ENCODE results near the gene TMTC1. TPM values are rescaled to one million over a fixed set of nuclear protein-coding genes. Genes with fewer than 3 reads are reported as not detected.

The TMTC1 gene
- total RNA-seq, 2 donors from 2014 or later: 3.3 to 6.3 TPM

DNA sequence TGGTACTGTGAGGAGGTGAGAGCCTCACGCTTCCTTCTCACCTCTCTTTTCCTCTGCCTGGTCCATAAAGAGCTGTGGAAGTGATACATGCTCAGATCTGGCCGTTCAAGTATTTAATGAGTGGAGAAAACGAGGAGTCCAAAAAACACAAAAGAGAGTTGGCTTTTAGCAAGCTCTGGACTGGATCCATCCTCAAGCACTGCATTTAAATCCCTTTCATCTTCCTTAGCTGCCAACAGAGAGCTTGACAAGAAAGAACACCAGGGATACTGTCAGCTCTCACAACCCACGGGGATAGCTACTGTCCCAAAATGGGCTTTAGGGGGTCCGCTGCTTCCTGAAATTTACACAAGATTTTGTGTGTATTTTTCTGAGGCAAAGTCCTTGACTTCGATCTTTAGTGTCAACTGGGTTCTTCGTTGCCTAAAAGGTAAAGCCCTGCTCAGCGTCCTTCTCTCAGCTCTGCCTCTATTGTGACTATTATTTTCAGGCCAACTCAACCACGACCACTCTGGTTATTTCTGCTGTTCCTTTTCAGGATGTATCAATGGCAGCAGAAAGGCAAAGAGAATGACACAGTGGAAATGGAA lies 120.9 kb downstream of the TMTC1 start:
- TF ChIP-seq, protein P1, sequence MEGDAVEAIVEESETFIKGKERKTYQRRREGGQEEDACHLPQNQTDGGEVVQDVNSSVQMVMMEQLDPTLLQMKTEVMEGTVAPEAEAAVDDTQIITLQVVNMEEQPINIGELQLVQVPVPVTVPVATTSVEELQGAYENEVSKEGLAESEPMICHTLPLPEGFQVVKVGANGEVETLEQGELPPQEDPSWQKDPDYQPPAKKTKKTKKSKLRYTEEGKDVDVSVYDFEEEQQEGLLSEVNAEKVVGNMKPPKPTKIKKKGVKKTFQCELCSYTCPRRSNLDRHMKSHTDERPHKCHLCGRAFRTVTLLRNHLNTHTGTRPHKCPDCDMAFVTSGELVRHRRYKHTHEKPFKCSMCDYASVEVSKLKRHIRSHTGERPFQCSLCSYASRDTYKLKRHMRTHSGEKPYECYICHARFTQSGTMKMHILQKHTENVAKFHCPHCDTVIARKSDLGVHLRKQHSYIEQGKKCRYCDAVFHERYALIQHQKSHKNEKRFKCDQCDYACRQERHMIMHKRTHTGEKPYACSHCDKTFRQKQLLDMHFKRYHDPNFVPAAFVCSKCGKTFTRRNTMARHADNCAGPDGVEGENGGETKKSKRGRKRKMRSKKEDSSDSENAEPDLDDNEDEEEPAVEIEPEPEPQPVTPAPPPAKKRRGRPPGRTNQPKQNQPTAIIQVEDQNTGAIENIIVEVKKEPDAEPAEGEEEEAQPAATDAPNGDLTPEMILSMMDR (IDR thresholded peaks at IDR 0.05): no peak
- H3K4me1 ChIP-seq: no peaks in the 10 kb centered on the region
- no peaks in the 10 kb centered on the region for H3K27me3 ChIP-seq
- H3K9me3 ChIP-seq: no peaks in the 10 kb centered on the region
- H3K4me3 ChIP-seq: no peak overlapping the region
- H3K27ac ChIP-seq: no peak overlapping the region
- DNase-seq: no peak
- intact Hi-C loops (cut with DNase I): no loop called here
- no peak overlapping the region for H3K9ac ChIP-seq (ENCODE audit: low read depth in 2 of 2, low read length in 2 of 2)
- H3K36me3 ChIP-seq: no peaks in the 10 kb centered on the region

DNA sequence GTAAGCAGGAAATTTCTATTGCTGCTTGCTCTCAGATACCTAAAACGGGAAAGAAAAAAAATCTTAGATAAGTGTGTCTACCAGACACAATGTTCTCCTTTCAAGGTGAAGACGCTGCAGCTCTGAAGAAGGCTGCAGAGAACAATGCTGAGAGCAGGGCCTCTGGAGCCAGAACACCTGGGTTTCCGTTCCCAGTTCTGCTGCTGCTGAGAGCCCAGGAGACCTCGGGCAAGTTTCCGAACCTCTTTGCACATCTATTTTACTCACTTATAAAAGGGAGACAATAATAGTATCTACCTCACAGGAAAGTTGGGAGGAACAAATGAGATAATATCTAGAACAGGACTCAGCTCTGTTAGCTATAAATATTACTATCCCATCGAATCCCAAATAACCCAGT lies 122.9 kb downstream of the TMTC1 start:
- Histone ChIP-seq H3K4me3 (no peak overlapping the region), H3K27ac (no peak overlapping the region), H3K27me3 (no peaks in the 10 kb centered on the region), H3K9me3 (no peaks in the 10 kb centered on the region), H3K36me3 (no peaks in the 10 kb centered on the region), H3K4me1 (no peaks in the 10 kb centered on the region), H3K9ac (ENCODE audit: low read depth in 2 of 2, low read length in 2 of 2) (no peak overlapping the region)
- TF ChIP-seq, protein P1 (IDR thresholded peaks at IDR 0.05): no peak
- intact Hi-C loops (cut with DNase I): no loop called here
- no peak for DNase-seq

DNA sequence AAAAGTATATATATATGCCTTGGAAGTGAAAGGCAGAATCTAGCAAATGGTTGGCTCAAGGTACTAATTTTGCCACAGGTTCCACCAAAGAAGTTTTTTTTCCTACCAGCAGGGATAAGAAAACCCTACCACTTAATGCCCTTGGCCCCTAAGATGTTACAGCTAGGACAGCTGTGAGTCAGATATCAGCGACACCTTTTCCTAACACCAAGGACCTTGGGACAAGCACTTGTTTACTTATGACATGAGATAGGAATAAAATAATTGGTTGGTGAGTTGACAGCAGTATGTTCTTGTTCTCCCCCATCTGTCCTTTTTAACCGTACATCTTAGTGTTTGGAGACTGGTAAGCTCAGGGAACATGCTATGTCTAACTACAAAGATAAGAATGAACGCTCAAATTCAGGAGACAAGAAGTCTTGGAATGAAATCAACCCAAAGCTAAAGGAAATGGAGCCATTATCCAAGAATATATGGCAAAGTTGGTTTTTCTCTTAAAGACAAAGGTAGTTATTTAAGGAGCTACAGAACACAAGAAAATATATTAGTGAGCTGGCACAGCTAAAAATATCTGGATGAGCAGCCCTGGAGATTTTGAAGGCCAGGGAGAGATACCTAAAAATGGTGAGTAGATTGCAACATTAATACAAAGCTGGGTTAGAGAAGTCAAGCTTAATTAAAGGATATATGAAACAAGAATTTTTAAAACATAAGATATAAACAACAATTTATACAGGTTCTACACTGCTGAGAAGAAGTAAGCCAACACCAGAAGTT lies 126.8 kb downstream of the TMTC1 start:
- Histone ChIP-seq H3K27me3 (no peaks in the 10 kb centered on the region), H3K9ac (ENCODE audit: low read depth in 2 of 2, low read length in 2 of 2) (no peak overlapping the region), H3K9me3 (no peaks in the 10 kb centered on the region), H3K36me3 (no peaks in the 10 kb centered on the region), H3K4me1 (no peaks in the 10 kb centered on the region), H3K27ac (no peak overlapping the region), H3K4me3 (no peak overlapping the region)
- no peak for DNase-seq
- TF ChIP-seq, protein P1 (IDR thresholded peaks at IDR 0.05): no peak
- intact Hi-C loops (cut with DNase I): no loop called here

DNA sequence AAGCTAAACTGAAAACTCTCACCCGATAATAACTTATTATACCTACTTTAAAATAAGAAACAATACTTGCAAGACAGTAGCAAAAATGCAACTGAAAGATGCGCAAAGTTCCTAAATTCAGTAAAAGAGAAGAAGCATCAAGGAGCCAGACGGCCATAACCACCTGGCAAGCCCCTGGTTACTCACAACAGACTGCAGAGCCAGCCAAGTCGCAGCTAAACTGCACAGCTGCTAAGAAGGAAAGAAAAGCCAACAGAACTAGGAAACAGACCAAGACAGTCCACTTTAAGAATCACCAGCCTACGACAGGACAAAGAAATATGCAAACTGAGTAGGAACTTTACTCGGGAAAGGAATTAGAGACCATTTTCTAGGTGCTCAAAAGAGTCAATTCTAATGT lies 127.9 kb downstream of the TMTC1 start:
- intact Hi-C loops (cut with DNase I): no loop called here
- TF ChIP-seq, protein P1 (IDR thresholded peaks at IDR 0.05): no peak
- H3K4me1 ChIP-seq: no peaks in the 10 kb centered on the region
- H3K9ac ChIP-seq (ENCODE audit: low read depth in 2 of 2, low read length in 2 of 2): no peak overlapping the region
- no peak overlapping the region for H3K27ac ChIP-seq
- no peaks in the 10 kb centered on the region for H3K9me3 ChIP-seq
- H3K4me3 ChIP-seq: no peak overlapping the region
- no peak for DNase-seq
- H3K36me3 ChIP-seq: no peaks in the 10 kb centered on the region
- H3K27me3 ChIP-seq: no peaks in the 10 kb centered on the region

DNA sequence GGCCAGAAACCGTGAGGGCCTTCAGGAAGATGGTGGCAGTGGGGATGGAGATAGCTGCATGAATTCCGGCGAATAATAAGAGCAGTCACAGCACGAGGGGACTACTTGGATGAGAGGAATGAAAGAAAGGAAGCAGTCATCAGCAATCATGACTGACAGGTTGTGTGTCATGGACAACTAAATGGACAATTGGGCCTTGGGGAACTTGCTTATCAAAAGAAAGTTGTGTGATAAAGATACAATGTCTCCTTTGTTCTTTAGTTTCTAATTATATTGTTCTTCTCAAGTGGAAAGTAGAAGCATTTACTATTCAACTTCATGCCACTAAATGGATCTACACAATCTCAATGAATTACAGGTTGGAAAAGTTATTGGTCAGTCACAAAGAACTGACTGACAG lies 130.5 kb downstream of the TMTC1 start:
- Histone ChIP-seq H3K9ac (ENCODE audit: low read depth in 2 of 2, low read length in 2 of 2) (no peak overlapping the region), H3K27ac (no peak overlapping the region), H3K4me3 (no peak overlapping the region), H3K36me3 (no peaks in the 10 kb centered on the region), H3K9me3 (no peaks in the 10 kb centered on the region), H3K27me3 (no peaks in the 10 kb centered on the region), H3K4me1 (no peaks in the 10 kb centered on the region)
- DNase-seq: no peak
- TF ChIP-seq, protein P1 (IDR thresholded peaks at IDR 0.05): no peak
- intact Hi-C loops (cut with DNase I): no loop called here
